Measurements from ENCODE around the gene GATB.

GATB gene

DNA sequence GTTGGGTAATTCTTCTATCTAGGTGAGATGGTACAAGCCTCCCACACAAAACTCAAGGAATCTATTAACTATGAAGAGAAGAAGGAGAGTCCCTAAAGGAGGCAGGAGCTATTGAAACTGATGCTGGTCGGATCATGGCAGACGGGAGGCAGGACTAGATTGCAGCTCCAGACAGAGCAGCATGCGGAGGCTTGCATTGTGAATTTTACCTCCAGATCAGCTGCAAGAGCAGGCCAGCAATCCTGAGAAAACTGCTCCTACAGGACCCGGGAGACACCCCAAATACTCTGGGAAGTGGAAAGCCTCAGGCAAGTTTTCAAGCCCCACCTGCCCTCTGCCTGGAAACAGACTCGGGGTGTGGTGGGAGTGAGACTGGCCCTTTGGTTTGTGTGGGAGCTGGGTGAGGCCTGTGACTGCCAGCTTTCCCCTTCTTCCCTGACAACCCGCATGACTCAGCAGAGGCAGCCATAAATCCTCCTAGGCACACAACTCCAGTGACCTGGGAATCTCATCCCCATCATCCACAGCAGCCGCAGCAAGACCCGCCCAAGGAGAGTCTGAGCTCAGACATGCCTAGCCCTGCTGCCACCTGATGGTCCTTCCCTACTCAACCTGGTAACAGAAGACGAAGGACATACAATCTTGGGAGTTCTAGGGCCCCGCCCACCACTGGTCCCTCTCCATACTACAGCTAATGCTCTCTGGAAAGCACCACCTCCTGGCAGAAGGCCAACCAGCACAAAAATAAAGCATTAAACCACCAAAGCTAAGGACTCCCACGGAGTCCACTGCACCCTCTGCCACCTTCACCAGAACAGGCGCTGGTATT, 30.9 kb downstream of the GATB start (continued):
- TF ChIP-seq, protein P1, sequence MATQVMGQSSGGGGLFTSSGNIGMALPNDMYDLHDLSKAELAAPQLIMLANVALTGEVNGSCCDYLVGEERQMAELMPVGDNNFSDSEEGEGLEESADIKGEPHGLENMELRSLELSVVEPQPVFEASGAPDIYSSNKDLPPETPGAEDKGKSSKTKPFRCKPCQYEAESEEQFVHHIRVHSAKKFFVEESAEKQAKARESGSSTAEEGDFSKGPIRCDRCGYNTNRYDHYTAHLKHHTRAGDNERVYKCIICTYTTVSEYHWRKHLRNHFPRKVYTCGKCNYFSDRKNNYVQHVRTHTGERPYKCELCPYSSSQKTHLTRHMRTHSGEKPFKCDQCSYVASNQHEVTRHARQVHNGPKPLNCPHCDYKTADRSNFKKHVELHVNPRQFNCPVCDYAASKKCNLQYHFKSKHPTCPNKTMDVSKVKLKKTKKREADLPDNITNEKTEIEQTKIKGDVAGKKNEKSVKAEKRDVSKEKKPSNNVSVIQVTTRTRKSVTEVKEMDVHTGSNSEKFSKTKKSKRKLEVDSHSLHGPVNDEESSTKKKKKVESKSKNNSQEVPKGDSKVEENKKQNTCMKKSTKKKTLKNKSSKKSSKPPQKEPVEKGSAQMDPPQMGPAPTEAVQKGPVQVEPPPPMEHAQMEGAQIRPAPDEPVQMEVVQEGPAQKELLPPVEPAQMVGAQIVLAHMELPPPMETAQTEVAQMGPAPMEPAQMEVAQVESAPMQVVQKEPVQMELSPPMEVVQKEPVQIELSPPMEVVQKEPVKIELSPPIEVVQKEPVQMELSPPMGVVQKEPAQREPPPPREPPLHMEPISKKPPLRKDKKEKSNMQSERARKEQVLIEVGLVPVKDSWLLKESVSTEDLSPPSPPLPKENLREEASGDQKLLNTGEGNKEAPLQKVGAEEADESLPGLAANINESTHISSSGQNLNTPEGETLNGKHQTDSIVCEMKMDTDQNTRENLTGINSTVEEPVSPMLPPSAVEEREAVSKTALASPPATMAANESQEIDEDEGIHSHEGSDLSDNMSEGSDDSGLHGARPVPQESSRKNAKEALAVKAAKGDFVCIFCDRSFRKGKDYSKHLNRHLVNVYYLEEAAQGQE (tag by site-specific recombination; IDR thresholded peaks at IDR 0.05): no peak
- TF ChIP-seq SP2 (tag by site-specific recombination; IDR thresholded peaks at IDR 0.05): peak; percentile 40
- TF ChIP-seq ZNF169 (tag by site-specific recombination; IDR thresholded peaks at IDR 0.05): no peak
- TF ChIP-seq ZNF10 (tag by site-specific recombination; IDR thresholded peaks at IDR 0.05): no peak
- no peak for TF ChIP-seq ZNF23 (tag by site-specific recombination; IDR thresholded peaks at IDR 0.05; ENCODE audit: borderline replicate concordance)
- TF ChIP-seq ZNF266 (tag by site-specific recombination; IDR thresholded peaks at IDR 0.05; ENCODE audit: low read depth): no peak
- TF ChIP-seq ZNF626 (tag by site-specific recombination; IDR thresholded peaks at IDR 0.05): no peak
- TF ChIP-seq ZNF311 (tag by site-specific recombination; IDR thresholded peaks at IDR 0.05; ENCODE audit: borderline replicate concordance): no peak
- no peak for TF ChIP-seq KLF16 (tag by site-specific recombination; IDR thresholded peaks at IDR 0.05)
- TF ChIP-seq ZNF518A (tag by site-specific recombination; conservative IDR thresholded peaks at IDR 0.05; ENCODE audit: low read depth): no peak
- TF ChIP-seq ZFHX2 (tag by site-specific recombination; conservative IDR thresholded peaks at IDR 0.05): peak; percentile 62
- TF ChIP-seq PRDM10 (tag by site-specific recombination; IDR thresholded peaks at IDR 0.05): peak; percentile 41
- no peak for TF ChIP-seq ZNF623 (tag by site-specific recombination; IDR thresholded peaks at IDR 0.05)
- TF ChIP-seq ZNF529 (tag by site-specific recombination; IDR thresholded peaks at IDR 0.05; ENCODE audit: insufficient replicate concordance): no peak
- TF ChIP-seq, protein P2, sequence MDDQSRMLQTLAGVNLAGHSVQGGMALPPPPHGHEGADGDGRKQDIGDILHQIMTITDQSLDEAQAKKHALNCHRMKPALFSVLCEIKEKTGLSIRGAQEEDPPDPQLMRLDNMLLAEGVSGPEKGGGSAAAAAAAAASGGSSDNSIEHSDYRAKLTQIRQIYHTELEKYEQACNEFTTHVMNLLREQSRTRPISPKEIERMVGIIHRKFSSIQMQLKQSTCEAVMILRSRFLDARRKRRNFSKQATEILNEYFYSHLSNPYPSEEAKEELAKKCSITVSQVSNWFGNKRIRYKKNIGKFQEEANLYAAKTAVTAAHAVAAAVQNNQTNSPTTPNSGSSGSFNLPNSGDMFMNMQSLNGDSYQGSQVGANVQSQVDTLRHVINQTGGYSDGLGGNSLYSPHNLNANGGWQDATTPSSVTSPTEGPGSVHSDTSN (CRISPR knock-in tag; IDR thresholded peaks at IDR 0.05): no peak
- TF ChIP-seq KLF1 (tag by site-specific recombination; IDR thresholded peaks at IDR 0.05): peak; percentile 81
- peak; percentile 58; the same call in 1 of the 2 replicates for TF ChIP-seq ZNF561 (tag by site-specific recombination; IDR thresholded peaks at IDR 0.05; ENCODE audit: borderline replicate concordance)
- no peak for TF ChIP-seq ZNF423 (tag by site-specific recombination; IDR thresholded peaks at IDR 0.05)
- no peak for TF ChIP-seq ZNF48 (tag by site-specific recombination; IDR thresholded peaks at IDR 0.05)
- no peak for TF ChIP-seq ZNF660 (tag by site-specific recombination; IDR thresholded peaks at IDR 0.05)
- peak; percentile 55; the same call in 1 of the 2 replicates for TF ChIP-seq KLF9 (tag by site-specific recombination; IDR thresholded peaks at IDR 0.05; ENCODE audit: low read depth)
- no peak for TF ChIP-seq GLI4 (tag by site-specific recombination; IDR thresholded peaks at IDR 0.05)
- TF ChIP-seq ZNF473 (tag by site-specific recombination; IDR thresholded peaks at IDR 0.05): no peak
- peak; percentile 80 for TF ChIP-seq KLF17 (tag by site-specific recombination; IDR thresholded peaks at IDR 0.05)
- peak; percentile 16; the same call in 1 of the 2 replicates for TF ChIP-seq SP3 (tag by site-specific recombination; IDR thresholded peaks at IDR 0.05)

Measured in HEK293 (cell line).